HUES64 (cell line): ENCODE data around the gene FGF22. TPM values are rescaled to one million over a fixed set of nuclear protein-coding genes. Genes with fewer than 3 reads are reported as not detected.

Experiments used
- H3K27ac ChIP-seq: 2 replicates; pipeline ENCODE4 v1.7.0; 2013; ENCODE audit warnings: low read depth, low read length, inconsistent platforms
- H3K27me3 ChIP-seq: 2 replicates; pipeline ENCODE4 v1.6.1; 2013; ENCODE audit warnings: mild to moderate bottlenecking, low read length; ENCODE audit not compliant: insufficient read depth
- H3K36me3 ChIP-seq: 2 replicates; pipeline ENCODE4 v1.6.1; 2013; ENCODE audit warnings: mild to moderate bottlenecking, low read length; ENCODE audit not compliant: insufficient read depth
- H3K4me1 ChIP-seq: 2 replicates; pipeline ENCODE4 v1.6.1; 2013; ENCODE audit warnings: mild to moderate bottlenecking, low read length, moderate library complexity; ENCODE audit not compliant: insufficient read depth
- H3K4me3 ChIP-seq: 2 replicates; pipeline ENCODE4 v1.5.1; 2013; ENCODE audit warnings: mild to moderate bottlenecking, low read length, moderate library complexity
- H3K9ac ChIP-seq: 2 replicates; pipeline ENCODE4 v1.6.1; 2013; ENCODE audit warnings: mild to moderate bottlenecking, low read depth, low read length
- H3K9me3 ChIP-seq: 2 replicates; pipeline ENCODE4 v1.6.1; 2013; ENCODE audit warnings: low read depth, low read length; ENCODE audit not compliant: insufficient read depth
- WGBS: fragments of 150-250, 120-280 bp; methylation state at CpG from one replicate; pipeline ENCODE4 v1.1.7; 2013; ENCODE audit warnings: missing lambda C conversion rate; 5-methylcytosine and 5-hydroxymethylcytosine counted together
- polyA plus RNA-seq, 2 experiments: library from polyadenylated mRNA; stranded (reverse); fragments of 50-300 nt; gene quantifications; one replicate each; pipeline ENCODE4 v1.2.3, GENCODE V29; 2013

FGF22 gene
- polyA plus RNA-seq (2013, experiment 1 of 2) = 0.50 TPM
- polyA plus RNA-seq (2013, experiment 2 of 2) = 0.25 TPM

- WGBS = 5% methylated on average over 109 of the region's 109 CpGs
- Histone ChIP-seq H3K4me3 (peak within 1 kb of the TSS; percentile 48), H3K9ac (no peak within 1 kb of the TSS; the same call in 1 of the 2 replicates), H3K36me3 (no peaks in the 10 kb centered on the region), H3K9me3 (no peaks in the 10 kb centered on the region), H3K27ac (no peak within 1 kb of the TSS), H3K4me1 (no peaks in the 10 kb centered on the region), H3K27me3 (peaks cover 30% of the 10 kb centered on the region)
These were observed at the start of gene FGF22 for GRCh38 chr19:639253-640160. FGF22 (plus strand) TSS chr19:639879; CDS start chr19:639926, 47 bp downstream.

DNA sequence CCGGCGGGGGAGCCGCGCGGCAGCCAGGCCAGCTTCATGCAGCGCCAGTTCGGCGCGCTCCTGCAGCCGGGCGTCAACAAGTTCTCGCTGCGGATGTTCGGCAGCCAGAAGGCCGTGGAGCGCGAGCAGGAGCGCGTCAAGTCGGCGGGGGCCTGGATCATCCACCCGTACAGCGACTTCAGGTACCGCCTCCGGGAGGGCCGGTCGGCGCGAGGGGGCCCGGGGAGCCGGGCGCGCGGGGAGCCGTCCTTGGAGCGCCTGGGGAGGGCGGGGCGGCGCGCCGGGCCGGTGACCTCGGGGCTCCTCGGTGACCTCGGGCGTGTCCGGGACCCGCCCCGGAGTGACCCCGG is 49.3 kb upstream of the FGF22 start:
- Histone ChIP-seq H3K4me1 (no peaks in the 10 kb centered on the region), H3K27me3 (peaks cover 56% of the 10 kb centered on the region), H3K27ac (no peak overlapping the region), H3K36me3 (no peaks in the 10 kb centered on the region), H3K9ac (no peak overlapping the region), H3K9me3 (no peaks in the 10 kb centered on the region), H3K4me3 (peak overlapping the region; percentile 32)
- WGBS = 3% methylated on average over 50 of the region's 50 CpGs

GRCh38 chr19:590750-591098 is 49.0 kb upstream of the FGF22 start:
- H3K27me3 ChIP-seq = peaks cover 56% of the 10 kb centered on the region
- H3K36me3 ChIP-seq = no peaks in the 10 kb centered on the region
- WGBS = 12% methylated on average over 40 of the region's 41 CpGs
- H3K4me1 ChIP-seq = no peaks in the 10 kb centered on the region
- peak overlapping the region; percentile 32; the same call in 1 of the 2 replicates for H3K4me3 ChIP-seq
- H3K9me3 ChIP-seq = no peaks in the 10 kb centered on the region
- no peak overlapping the region for H3K9ac ChIP-seq
- H3K27ac ChIP-seq = no peak overlapping the region

DNA sequence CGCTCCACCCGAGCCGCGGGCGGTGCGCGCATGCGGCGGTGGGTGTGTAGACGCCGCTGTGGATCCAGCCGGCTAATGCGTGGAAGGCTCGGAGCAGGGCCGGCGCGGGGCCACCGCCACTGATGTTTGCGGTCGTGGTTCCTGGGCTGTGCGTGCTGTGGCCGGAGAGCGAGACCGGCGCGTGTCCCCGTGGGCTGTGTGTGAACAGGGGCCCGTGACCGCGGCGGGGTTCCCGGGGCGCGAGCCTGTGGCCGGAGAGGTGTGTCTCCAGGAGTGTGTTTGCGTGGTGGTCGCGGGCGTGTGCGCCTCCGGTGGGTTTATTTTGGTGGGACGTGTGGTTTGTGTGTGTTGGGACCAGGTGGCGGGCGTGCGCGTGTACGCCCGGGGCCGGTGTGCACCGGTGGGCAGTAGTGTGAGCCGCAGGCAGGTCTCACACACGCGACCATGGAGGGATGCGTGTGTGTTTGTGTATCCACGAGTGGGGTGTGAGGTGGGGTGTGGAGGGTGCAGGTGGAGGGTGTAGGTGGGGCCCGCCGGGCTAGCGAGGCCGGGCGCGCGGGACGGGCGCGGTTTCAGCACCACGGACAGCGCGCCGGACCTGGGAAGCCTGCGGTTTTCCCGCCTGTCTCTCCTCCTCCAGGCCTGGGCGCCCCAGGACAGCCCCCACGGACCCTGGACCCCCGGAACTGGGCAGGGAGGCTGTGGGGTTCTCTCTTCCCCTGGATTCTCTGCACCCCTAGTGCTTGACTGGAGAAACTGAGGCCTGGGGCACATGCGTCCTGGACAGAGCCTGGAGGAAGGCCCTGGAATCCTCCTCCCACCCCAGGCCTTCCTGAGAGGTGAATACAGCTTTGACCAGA is 48.4 kb upstream of the FGF22 start:
- no peaks in the 10 kb centered on the region for H3K36me3 ChIP-seq
- H3K4me1 ChIP-seq = no peaks in the 10 kb centered on the region
- H3K27me3 ChIP-seq = peaks cover 56% of the 10 kb centered on the region
- no peak overlapping the region; the same call in 1 of the 2 replicates for H3K4me3 ChIP-seq
- H3K9ac ChIP-seq = no peak overlapping the region
- WGBS = 34% methylated on average over 75 of the region's 75 CpGs
- H3K9me3 ChIP-seq = no peaks in the 10 kb centered on the region
- H3K27ac ChIP-seq = no peak overlapping the region

GRCh38 chr19:592101-592500 is 47.6 kb upstream of the FGF22 start:
- no peaks in the 10 kb centered on the region for H3K36me3 ChIP-seq
- H3K4me3 ChIP-seq = no peak overlapping the region
- H3K27ac ChIP-seq = no peak overlapping the region
- 87% methylated on average over 15 of the region's 19 CpGs for WGBS
- H3K27me3 ChIP-seq = peaks cover 56% of the 10 kb centered on the region
- H3K9me3 ChIP-seq = no peaks in the 10 kb centered on the region
- no peaks in the 10 kb centered on the region for H3K4me1 ChIP-seq
- H3K9ac ChIP-seq = no peak overlapping the region

DNA sequence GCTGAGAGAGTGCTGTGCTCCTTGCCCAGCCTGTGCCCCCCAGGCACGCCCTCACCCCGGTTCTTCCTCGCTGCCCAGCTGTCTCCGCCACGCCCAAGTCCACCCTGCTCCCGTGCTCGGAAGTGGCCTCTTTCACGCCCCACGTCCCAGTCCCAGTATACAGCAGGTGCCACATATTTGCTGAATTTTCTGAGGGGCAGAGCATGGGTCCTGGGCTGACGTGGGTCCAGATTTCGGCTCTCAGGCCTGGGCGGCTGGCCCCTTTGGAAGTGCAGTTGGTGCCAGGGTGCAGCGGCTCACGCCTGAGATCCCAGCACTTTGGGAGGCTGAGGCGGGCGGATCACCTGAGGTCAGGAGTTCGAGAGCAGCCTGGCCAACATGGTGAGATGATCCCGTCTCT is 46.6 kb upstream of the FGF22 start:
- no peaks in the 10 kb centered on the region for H3K36me3 ChIP-seq
- WGBS = 90% methylated on average over 18 of the region's 18 CpGs
- H3K9ac ChIP-seq = no peak overlapping the region
- H3K4me3 ChIP-seq = no peak overlapping the region
- H3K27me3 ChIP-seq = peaks cover 52% of the 10 kb centered on the region
- no peak overlapping the region for H3K27ac ChIP-seq
- H3K9me3 ChIP-seq = no peaks in the 10 kb centered on the region
- H3K4me1 ChIP-seq = no peaks in the 10 kb centered on the region

DNA sequence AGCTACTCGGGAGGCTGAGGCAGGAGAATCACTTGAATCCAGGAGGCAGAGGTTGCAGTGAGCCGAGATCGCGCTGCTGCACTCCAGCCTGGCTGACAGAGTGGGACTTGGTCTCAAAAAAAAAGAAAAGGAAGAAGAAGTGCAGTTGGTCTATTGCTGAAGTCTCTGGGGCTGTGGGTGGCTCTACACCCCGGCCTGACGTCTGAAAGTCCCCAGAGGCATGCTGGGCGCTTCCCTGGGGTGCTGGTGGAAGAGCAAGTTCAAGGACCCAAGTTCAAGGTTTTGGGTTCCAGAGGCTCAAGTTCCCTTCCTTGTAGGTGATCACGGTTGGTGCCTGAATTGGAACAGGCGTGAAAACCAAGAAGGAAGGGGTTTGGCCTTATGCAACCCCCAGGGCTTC is 46.2 kb upstream of the FGF22 start:
- H3K27ac ChIP-seq = no peak overlapping the region
- no peaks in the 10 kb centered on the region for H3K36me3 ChIP-seq
- H3K27me3 ChIP-seq = peaks cover 47% of the 10 kb centered on the region
- H3K4me3 ChIP-seq = no peak overlapping the region
- H3K9ac ChIP-seq = no peak overlapping the region
- no peaks in the 10 kb centered on the region for H3K4me1 ChIP-seq
- WGBS = 82% methylated on average over 9 of the region's 9 CpGs
- no peaks in the 10 kb centered on the region for H3K9me3 ChIP-seq

GRCh38 chr19:594265-594870 is 45.3 kb upstream of the FGF22 start:
- Histone ChIP-seq H3K4me1 (no peaks in the 10 kb centered on the region), H3K36me3 (no peaks in the 10 kb centered on the region), H3K27ac (no peak overlapping the region), H3K4me3 (no peak overlapping the region), H3K9ac (no peak overlapping the region), H3K9me3 (no peaks in the 10 kb centered on the region), H3K27me3 (peaks cover 39% of the 10 kb centered on the region)
- WGBS = 91% methylated on average over 24 of the region's 24 CpGs

DNA sequence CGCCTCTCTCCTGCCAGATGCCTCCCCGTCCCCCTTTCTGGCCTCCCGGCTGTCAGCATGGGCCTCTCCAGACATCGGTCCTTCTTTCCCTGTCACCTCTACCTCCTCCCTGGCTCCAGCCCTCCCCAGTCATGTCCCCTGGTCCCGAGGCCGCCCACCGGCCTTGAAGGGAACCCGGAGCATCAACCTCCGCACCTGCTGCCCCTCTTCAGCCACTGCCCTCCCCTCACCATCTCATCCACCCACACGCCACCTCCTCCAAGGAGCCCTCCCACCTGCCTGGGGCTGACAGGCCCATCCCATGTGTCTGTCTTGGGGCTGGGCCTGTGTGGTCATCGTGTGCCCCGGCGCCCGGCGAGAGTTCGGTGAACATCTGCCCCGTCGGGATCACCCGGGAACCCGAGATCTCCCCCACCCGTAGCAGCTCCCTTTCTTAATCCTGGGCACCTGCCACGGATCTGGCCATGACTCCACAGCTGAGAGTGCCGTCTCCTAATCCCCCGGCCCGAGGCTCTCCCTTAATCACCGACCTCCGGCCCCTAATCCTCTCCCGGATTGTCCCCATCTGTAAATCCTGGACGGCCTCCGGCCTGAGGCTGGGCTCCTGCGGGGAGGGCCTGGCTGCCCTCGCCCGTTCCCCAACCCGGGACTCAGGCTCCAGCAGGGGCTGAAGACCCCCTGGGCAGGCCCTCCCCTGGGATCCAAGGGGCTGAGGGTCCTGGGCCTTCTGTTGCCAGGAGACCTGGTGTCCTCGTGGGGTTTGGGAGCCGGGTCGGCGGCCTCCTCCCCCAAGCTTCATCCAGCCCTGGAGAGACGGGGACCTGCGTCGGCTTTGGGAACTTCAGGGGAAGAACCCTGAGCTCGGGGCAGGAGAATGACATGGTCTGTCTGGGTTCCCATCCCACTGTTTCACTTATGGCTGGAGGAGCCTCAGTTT is 44.1 kb upstream of the FGF22 start:
- Histone ChIP-seq H3K27ac (no peak overlapping the region), H3K36me3 (no peaks in the 10 kb centered on the region), H3K27me3 (peaks cover 32% of the 10 kb centered on the region), H3K4me1 (no peaks in the 10 kb centered on the region), H3K9me3 (no peaks in the 10 kb centered on the region), H3K4me3 (no peak overlapping the region), H3K9ac (no peak overlapping the region)
- 82% methylated on average over 42 of the region's 42 CpGs for WGBS

DNA sequence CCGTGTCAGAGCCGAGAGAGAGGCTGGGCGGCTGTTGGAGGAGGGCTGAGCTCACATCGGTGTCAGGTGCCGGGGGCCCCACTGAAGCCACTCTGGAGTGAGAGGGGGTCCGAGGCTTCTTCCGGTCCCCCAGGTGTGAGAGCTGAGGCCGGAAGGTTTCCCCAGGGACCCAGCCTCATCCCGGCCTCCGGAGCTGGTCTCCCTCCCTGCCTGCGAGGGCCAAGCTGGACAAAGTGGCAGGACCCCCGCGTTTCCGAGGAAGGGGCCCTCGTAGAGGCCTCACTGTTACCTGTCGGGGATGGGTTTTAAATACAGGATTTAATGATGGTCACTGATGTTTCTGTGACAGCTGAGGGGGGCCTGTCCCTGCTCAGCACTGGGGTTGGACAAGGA is 43.4 kb upstream of the FGF22 start:
- peaks cover 26% of the 10 kb centered on the region for H3K27me3 ChIP-seq

More for the DNA sequence above, 43.4 kb upstream of the FGF22 start:
- Histone ChIP-seq H3K4me1 (no peaks in the 10 kb centered on the region), H3K27ac (no peak overlapping the region), H3K9me3 (no peaks in the 10 kb centered on the region), H3K4me3 (no peak overlapping the region), H3K9ac (no peak overlapping the region), H3K36me3 (no peaks in the 10 kb centered on the region)
- 92% methylated on average over 16 of the region's 16 CpGs for WGBS
